NCI-H524 (cell line): ENCODE results near the gene BAHCC1.
A peak's percentile ranks its signal among the peaks of the same experiment; 100 is the strongest.

Experiments
- DNase-seq, 2 experiments: peaks; one replicate each; lab custom pipeline; 2025; lab: John Stamatoyannopoulos, UW

BAHCC1 gene

DNA sequence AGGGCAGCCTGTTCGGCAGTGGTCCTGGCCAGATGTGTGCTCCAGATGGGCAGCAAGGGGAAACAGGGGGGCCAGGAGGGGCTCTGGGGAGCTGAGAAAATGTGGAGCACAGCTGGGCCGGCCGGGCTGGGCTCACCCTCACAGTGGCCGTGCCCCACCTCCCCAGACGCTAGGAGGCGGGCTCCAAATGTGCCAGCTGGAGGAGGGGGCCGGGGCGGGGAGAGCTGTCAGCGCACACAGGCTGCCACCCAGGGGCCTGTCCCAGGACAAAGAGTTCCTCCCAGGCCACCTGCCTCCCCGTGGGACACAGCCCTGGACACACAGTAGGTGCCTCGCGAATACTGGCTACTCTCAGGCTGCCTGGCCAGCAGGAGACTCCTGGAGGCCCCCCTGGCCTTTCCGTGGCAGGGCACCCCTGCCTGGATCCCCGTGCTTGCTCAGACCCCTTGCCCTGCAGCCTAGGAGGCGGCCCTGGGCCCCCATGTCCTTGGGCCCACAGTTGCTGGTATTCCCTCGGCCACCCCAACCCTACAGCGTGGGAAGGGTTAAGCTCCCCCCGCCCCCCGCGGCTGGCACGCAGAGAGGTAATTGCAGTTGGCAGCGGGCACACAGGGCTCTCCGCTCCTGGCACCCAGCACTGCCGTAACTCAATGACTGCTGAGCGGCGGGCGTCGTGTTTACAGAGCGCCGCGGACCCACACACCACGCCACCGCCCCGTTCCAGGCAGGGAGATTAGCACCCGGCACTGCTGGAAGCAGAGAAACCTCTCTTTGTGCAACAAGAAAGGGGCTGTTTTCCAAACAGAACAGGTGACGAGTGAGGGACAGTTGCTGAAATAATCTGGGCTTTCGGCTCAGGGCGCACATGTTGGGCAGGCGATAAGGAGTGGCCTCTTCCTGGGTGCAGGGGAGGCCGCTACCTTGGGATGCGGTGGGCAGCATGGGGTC lies 32.2 kb downstream of the BAHCC1 start:
- DNase-seq, result peak; percentile 37 to 62

- DNase-seq, result peak; percentile 36 to 54
These were observed 32.9 kb downstream of the BAHCC1 start for GRCh38 chr17:81428121-81428515.

DNA sequence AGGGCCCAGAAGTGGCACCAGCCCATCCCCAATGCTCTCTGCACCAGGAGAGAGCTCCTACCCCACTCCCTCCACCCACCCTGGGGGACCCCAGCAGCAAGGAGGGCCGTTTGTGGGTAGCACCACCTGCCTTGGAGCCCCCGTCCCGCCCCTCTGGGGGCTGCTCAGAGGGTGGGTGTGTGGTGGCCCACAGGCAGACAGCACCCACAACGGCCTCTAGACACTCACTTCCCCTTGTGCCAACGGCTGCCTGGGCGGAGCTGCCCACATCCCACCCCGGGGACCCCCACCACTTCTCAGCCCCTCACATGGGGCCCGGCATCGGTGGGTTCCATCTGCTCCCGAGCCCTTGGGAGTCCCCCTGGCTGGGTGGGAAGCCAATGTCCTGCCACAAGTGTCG lies 33.3 kb downstream of the BAHCC1 start:
- DNase-seq, result no peak

DNA sequence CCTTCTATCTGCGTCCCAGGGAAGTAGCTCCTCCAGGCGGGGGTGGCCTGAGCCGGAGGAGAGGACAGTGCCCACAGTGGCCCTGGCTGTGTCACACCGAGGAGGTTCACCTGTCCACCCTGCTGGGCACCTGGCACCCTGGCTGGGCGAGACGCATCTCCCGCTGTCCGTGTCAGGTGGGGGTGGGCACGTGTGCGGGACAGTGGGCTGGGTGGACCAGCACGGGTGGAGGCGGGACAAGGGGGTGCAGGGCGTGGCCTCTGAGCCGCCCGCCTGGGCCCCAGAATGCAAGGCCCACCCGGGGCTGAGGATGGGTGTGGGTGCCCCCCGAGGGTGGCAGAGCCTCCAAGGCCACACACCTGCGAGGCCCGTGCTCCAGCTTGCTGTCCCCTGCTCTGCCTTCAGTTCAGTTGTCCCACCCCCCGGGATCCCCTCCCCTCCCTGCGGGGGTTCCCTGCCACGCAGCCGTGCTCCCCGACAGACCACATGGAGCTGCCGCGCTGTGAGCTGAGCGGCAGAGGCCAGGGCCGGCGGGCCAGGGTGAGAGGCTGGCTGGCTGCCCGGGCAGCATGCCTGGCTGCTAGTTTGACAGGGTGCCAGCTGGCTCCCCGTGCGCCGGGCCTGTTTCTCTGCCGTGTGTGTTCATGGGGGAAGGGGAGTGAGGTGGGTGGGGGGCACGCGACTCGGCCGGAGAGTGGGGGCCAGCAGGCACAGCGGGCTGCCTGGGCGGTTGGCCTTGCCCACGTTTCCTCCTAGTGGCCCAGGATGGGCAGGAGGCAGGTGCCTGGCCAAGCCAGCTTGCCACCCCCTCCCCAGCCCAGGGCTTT lies 33.9 kb downstream of the BAHCC1 start:
- DNase-seq, result peak; percentile 68 to 91

DNA sequence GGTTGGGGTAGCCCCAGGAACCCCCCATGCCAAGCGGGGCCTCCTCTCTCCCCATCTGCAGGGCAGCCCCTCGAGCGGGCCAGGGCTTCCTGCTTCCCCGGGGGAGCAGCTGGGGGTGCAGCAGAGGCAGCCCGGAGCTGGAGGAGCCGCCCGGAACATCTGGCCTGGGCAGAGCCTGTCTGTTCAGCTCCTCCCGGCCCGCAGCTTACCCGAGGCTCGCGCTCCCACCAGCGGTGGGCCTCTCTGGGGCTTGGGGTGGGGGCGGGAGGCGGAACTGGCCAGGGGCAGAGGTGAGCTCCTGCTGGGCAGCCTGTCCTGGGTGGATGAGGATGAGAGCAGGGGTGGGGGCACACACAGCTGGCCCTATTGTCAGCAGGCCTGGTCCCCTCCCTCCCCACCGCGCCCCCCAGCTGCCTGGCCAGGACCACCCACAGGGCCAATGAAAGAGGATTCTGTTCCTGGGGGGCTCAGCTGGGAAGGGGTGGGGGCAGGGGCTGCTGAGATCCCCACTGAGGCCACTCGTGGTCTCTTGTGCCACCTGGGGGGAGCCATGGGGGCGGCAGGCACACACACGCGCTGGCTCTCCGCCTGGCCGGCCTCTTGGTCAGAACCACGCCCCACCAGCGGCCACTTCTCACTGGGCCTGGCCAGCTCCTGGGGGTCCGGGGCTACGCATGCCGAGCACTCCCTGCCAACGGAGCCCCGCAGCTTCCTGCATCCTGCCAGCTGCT lies 34.7 kb downstream of the BAHCC1 start:
- peak; percentile 70 to 81 for DNase-seq

- DNase-seq, result no peak
These were observed 36.6 kb downstream of the BAHCC1 start for GRCh38 chr17:81431545-81432482.

DNA sequence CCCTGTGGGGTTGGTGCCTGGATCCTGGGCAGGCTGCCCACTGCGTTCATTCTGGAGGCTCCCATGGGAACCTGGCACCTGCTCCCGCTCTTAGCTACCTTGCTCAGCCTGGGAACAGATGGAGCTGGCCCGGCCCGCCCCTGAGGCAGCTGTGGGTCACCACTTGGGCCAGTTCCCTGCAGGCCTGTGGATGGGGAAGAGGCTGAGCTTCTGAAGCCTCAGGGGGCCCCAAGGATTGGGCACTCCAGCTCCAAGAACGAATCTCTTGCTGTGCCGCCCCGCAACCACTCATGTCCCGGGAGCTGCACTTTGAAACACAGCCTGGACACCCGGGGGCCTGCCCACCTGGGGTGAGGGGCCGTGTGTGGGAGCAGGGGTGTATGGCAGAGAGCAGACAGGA lies 37.7 kb downstream of the BAHCC1 start:
- DNase-seq, result peak; percentile 99 to 100

- DNase-seq, result no peak
These were observed 38.4 kb downstream of the BAHCC1 start for GRCh38 chr17:81433656-81434055.

GRCh38 chr17:81434072-81434471 lies 38.8 kb downstream of the BAHCC1 start:
- no peak for DNase-seq

DNA sequence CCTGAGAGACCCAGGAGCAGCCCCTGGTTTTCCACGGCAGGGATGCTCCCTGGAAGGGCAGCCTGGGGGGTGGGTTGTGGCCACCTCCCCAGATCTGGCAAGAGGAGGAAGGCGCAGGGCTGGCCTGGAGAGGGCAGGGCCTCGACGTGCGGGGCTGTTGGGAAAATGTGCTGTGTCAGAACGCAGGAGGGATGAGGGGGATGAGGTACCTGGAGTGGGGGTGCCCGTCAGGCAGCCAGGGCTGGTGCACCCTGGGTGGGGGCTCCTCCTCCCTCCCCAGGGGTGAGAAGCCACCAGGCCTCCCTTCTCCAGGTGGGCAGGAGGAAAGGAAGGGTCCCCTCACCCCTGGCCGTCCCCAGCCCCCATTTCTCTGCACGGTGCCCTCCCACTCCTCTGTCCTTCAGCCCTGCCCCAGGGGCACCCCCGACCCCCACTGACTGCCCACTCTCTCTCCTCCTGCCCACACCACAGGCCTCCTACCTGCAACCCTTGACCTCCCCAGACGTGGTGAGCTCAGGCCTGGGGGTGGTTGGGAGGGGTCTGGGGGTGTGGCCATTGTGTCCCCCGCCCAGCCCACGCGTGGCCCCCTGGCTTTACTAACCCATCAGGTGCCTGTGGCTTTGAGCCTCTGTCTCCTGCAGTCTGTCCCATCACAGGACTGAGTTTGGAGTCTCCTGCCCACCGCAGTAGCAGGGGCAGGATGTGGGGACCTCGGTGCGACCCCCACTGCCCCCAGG lies 39.6 kb downstream of the BAHCC1 start:
- no peak for DNase-seq

DNA sequence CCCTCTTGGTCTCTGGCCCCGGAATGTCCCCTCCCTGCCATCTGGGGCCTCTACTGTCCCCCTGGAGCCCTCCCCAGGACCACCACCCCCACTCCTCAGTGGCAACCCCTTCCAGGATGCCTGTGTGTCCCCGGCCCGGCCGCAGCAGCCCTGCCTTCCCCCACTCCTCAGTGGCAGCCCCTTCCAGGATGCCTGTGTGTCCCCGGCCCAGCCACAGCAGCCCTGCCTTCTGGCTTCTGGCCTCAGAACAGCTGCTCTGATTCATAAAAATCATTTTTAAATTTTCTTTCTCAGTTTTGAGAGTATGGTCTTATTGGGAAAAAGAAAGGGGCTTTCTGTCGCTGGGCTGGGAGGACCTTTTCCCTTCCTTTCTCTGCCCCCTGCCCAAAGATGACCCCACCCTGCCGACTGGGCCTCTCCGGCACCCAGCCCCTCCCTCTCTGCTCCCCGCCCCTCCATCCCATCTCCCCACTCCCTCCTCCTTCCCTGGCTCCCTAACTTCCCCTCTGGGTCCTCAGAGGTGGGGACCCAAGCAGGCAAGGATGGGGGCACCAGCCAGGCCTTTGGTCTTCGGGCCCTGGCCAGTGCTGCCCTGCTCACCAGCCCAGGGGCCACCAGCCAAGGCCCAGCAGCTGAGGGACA lies 40.5 kb downstream of the BAHCC1 start:
- DNase-seq, result no peak

GRCh38 chr17:81436294-81436849 lies 41.1 kb downstream of the BAHCC1 start:
- DNase-seq, result peak in 1 of 2 experiments; percentile 31

GRCh38 chr17:81437191-81437651 lies 42.0 kb downstream of the BAHCC1 start:
- no peak for DNase-seq

GRCh38 chr17:81438007-81438659 lies 42.9 kb downstream of the BAHCC1 start:
- no peak for DNase-seq

GRCh38 chr17:81438688-81439087 lies 43.4 kb downstream of the BAHCC1 start:
- DNase-seq, result no peak

DNA sequence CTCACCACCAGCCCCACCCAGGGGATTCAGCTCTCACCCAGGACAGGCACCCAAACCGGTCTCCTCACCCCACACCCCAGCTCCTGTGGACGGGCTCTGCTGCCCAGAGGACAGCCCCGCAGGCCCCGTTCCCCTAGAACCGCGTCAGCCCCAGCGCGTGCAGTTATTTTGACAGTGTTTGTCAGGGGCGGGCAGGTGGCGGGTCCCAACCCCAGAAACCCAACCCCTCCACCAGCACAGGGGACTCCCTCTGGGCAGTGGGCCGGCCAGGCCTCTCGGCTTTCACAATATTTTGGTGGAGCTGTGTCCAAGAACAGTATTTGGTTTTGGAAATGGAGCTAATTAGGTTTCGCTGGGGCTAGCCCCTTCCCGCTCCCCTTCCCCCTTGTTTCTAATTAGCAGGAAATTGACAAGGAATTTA lies 44.8 kb downstream of the BAHCC1 start:
- DNase-seq, result no peak

DNA sequence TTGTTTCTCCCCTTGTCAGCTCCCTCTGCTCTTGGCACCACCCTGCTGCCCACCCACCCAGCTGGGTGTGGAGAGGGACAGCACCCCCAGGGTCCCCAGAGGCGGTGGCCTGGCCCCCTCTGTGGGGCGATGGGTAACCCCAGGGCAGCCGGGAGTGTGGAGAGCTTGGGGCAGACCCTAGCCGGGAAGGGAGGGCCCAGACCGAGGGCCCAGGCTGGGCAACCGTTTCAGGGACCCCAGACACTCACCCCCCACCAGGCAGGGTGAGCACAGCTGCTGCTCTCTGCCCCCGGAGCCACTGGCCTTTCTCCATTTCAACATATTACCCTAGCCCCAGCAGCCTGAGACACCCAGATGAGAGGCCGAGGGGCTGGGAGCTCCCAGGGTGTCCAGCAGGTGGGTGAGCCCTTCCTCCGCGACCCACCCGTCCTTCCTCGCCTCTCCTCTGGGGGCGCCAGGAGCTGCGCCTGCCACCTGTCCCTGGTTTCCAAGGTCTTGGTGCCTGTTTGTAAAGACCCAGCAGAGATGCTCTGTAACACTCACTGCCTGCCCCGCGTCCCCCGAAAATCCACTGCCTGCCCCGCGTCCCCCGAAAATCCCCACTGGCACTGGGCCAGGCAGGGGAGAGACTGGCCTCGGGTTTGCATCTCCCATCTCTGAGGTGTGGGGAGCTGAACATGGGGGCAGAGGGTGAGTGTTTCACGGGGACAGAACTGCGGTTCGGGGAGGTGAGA lies 45.4 kb downstream of the BAHCC1 start:
- DNase-seq, result peak; percentile 40 to 84

GRCh38 chr17:81442791-81443190 lies 47.5 kb downstream of the BAHCC1 start:
- no peak for DNase-seq
